PC-3 (cell line): Measurements from ENCODE around the gene MLANA. TPM values are rescaled to one million over a fixed set of nuclear protein-coding genes. Genes with fewer than 3 reads are reported as not detected.

Experiments
- ATAC-seq: fragments of 200-7000 bp; cut with Tn5 transposase; 2 replicates; pipeline ENCODE4 v1.9.1; 2020; ENCODE audit warnings: mild to moderate bottlenecking, moderate library complexity
- BruUV-seq: library from RNA; stranded (reverse); fragments of 400-500 nt; replicated peaks from 2 replicates; lab custom pipeline; 2021; lab: Mats Ljungman, UMichigan
- CTCF ChIA-PET: fragments of 300-600 bp; sonication (Branson Sonifier 250); formaldehyde crosslinking; loops from one replicate; lab custom pipeline; 2022; ENCODE audit warnings: antibody characterized with exemption; lab: Charles Lee
- POLR2A ChIA-PET: fragments of 300-600 bp; sonication (Branson Sonifier 250); formaldehyde crosslinking; loops from one replicate; lab custom pipeline; 2022; ENCODE audit warnings: antibody characterized with exemption; ENCODE audit not compliant: unreplicated experiment; lab: Charles Lee
- DNase-seq: peaks from one replicate; pipeline ENCODE4 v3.0.0-alpha.2; 2015
- H2AFZ ChIP-seq: fragments of 300-600 bp; sonication (generic); 2 replicates; pipeline ENCODE4 v1.6.0; 2016; ENCODE audit warnings: antibody characterized with exemption, low read length
- H3F3A ChIP-seq: fragments of 300-600 bp; sonication (generic); one replicate; pipeline ENCODE4 v1.6.0; 2017; ENCODE audit warnings: antibody characterized with exemption, low read length, control low read depth, mild to moderate bottlenecking; ENCODE audit not compliant: unreplicated experiment
- H3K27ac ChIP-seq: fragments of 300-600 bp; sonication (generic); 2 replicates; pipeline ENCODE4 v1.5.1; 2016; ENCODE audit warnings: mild to moderate bottlenecking, low read length
- H3K27me3 ChIP-seq: fragments of 300-600 bp; sonication (generic); 2 replicates; pipeline ENCODE4 v1.6.1; 2016; ENCODE audit warnings: low read length, mixed read lengths
- H3K36me3 ChIP-seq: fragments of 300-600 bp; sonication (generic); 2 replicates; pipeline ENCODE4 v1.6.1; 2016; ENCODE audit warnings: low read depth, mixed run types, low read length, mixed read lengths
- H3K4me1 ChIP-seq: fragments of 300-600 bp; sonication (generic); 2 replicates; pipeline ENCODE4 v1.5.1; 2016; ENCODE audit warnings: low read length; ENCODE audit not compliant: insufficient read depth
- H3K4me2 ChIP-seq: fragments of 300-600 bp; sonication (generic); 2 replicates; pipeline ENCODE4 v1.6.0; 2016; ENCODE audit warnings: low read length
- H3K4me3 ChIP-seq: fragments of 300-600 bp; sonication (generic); 2 replicates; pipeline ENCODE4 v1.5.1; 2016; ENCODE audit warnings: mild to moderate bottlenecking, low read length, mixed read lengths
- H3K79me2 ChIP-seq: fragments of 300-600 bp; sonication (generic); 2 replicates; pipeline ENCODE4 v1.6.1; 2017; ENCODE audit warnings: low read length, mixed read lengths
- H3K9ac ChIP-seq: fragments of 300-600 bp; sonication (generic); 2 replicates; pipeline ENCODE4 v1.6.0; 2016; ENCODE audit warnings: mild to moderate bottlenecking, low read length
- H3K9me2 ChIP-seq: fragments of 300-600 bp; sonication (generic); replicated peaks from 2 replicates; pipeline ENCODE4 v1.6.1; 2016; ENCODE audit warnings: mixed run types, low read length, mixed read lengths
- H3K9me3 ChIP-seq: fragments of 300-600 bp; sonication (generic); 2 replicates; pipeline ENCODE4 v1.6.1; 2016; ENCODE audit warnings: low read length, mixed read lengths
- H4K20me1 ChIP-seq: fragments of 300-600 bp; sonication (generic); 2 replicates; pipeline ENCODE4 v1.6.1; 2016; ENCODE audit warnings: low read length, mixed read lengths
- EZH2 ChIP-seq: fragments of 300-600 bp; sonication (generic); IDR thresholded peaks from one replicate; pipeline ENCODE4 v1.6.1; 2017; ENCODE audit warnings: antibody characterized with exemption, mild to moderate bottlenecking, low read length; ENCODE audit not compliant: unreplicated experiment
- EZH2phosphoT487 ChIP-seq: fragments of 300-600 bp; sonication (generic); IDR thresholded peaks from 2 replicates; pipeline ENCODE4 v1.6.1; 2018; ENCODE audit warnings: mild to moderate bottlenecking, antibody characterized with exemption, low read length, borderline replicate concordance
- intact Hi-C: fragments of 100-400 bp; cut with micrococcal nuclease; formaldehyde crosslinking; loops from 2 replicates; pipeline ENCODE4 v1.9.0; 2023
- total RNA-seq: library from RNA; depleted of rRNA; stranded (reverse); fragments of >200 nt; gene quantifications from 2 replicates; pipeline ENCODE4 v1.2.3, GENCODE V29; 2014
- TF ChIP-seq, protein P1 (sequence below): fragments of 300-600 bp; sonication (generic); conservative IDR thresholded peaks from 2 replicates; pipeline ENCODE4 v1.5.1; 2017; ENCODE audit warnings: antibody characterized with exemption, low read depth, mild to moderate bottlenecking, low read length

MLANA gene
- total RNA-seq, 1 experiment from 2014 or later: not detected

DNA sequence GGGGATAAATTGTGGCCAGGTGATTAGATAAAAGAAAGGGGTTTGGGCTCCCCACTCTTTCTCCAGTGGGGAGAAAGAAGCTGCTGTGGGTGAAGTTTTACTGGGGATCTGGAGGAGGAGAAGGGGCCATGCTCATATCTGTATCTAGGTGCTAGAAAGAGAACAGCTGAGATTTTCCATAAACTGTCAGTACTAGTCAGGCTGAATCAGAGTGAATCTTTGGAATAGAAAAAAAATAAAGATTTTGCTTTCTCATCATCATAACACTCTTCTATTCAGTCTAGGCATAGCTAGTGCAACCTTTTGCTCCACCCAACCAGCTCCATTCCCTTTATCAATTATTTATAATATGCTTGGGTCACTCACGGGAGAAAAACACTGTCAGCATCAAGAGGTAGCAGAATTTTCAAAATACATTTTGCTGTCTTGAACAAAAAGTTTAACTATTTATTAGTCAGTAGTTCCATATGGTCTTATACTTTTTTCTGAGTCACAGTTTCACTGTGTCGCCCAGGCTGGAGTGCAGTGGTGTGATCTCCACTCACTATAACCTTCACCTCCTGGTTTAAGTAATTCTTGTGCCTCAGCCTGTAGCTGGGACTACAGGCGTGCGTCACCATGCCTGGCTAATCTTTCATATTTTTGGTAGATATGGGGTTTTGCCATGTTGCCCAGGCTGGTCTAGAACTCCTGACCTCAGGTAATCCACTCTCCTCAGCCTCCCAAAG is 36.5 kb upstream of the MLANA start:
- no peaks in the 10 kb centered on the region for H3K9me3 ChIP-seq
- H2AFZ ChIP-seq: no peak overlapping the region
- POLR2A ChIA-PET: no interaction called here
- H3K9me2 ChIP-seq: no peaks in the 10 kb centered on the region
- no peak overlapping the region for H3K4me3 ChIP-seq
- peaks cover 14% of the 10 kb centered on the region for H3K4me1 ChIP-seq
- ATAC-seq (no peak), DNase-seq (no peak)
- H3F3A ChIP-seq: no peaks in the 10 kb centered on the region
- no peak overlapping the region for H3K27ac ChIP-seq
- H3K79me2 ChIP-seq: no peaks in the 10 kb centered on the region
- intact Hi-C loops: no loop called here
- no peak overlapping the region for H3K9ac ChIP-seq
- no peaks in the 10 kb centered on the region for H3K36me3 ChIP-seq
- BruUV-seq: no TSS peak
- CTCF ChIA-PET: no interaction called here
- no peaks in the 10 kb centered on the region for H4K20me1 ChIP-seq
- TF ChIP-seq, protein P1, sequence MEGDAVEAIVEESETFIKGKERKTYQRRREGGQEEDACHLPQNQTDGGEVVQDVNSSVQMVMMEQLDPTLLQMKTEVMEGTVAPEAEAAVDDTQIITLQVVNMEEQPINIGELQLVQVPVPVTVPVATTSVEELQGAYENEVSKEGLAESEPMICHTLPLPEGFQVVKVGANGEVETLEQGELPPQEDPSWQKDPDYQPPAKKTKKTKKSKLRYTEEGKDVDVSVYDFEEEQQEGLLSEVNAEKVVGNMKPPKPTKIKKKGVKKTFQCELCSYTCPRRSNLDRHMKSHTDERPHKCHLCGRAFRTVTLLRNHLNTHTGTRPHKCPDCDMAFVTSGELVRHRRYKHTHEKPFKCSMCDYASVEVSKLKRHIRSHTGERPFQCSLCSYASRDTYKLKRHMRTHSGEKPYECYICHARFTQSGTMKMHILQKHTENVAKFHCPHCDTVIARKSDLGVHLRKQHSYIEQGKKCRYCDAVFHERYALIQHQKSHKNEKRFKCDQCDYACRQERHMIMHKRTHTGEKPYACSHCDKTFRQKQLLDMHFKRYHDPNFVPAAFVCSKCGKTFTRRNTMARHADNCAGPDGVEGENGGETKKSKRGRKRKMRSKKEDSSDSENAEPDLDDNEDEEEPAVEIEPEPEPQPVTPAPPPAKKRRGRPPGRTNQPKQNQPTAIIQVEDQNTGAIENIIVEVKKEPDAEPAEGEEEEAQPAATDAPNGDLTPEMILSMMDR: no peak
- TF ChIP-seq EZH2 (no peak), EZH2phosphoT487 (no peak)
- H3K27me3 ChIP-seq: no peaks in the 10 kb centered on the region
- no peak overlapping the region for H3K4me2 ChIP-seq

GRCh38 chr9:5857928-5858327 is 32.8 kb upstream of the MLANA start:
- no peak overlapping the region for H3K27ac ChIP-seq
- TF ChIP-seq, protein P1: no peak
- no peak for TF ChIP-seq EZH2phosphoT487
- no peak for TF ChIP-seq EZH2
- no peaks in the 10 kb centered on the region for H3K9me2 ChIP-seq
- H4K20me1 ChIP-seq: no peaks in the 10 kb centered on the region
- POLR2A ChIA-PET: no interaction called here
- CTCF ChIA-PET: no interaction called here
- no peaks in the 10 kb centered on the region for H3K4me1 ChIP-seq
- no peaks in the 10 kb centered on the region for H3K79me2 ChIP-seq
- no peak overlapping the region for H3K4me2 ChIP-seq
- no peak overlapping the region for H3K9ac ChIP-seq
- H3K9me3 ChIP-seq: no peaks in the 10 kb centered on the region
- DNase-seq (no peak), ATAC-seq (no peak)
- no peaks in the 10 kb centered on the region for H3F3A ChIP-seq
- H3K36me3 ChIP-seq: no peaks in the 10 kb centered on the region
- H3K4me3 ChIP-seq: no peak overlapping the region
- no peak overlapping the region for H2AFZ ChIP-seq
- intact Hi-C loops: no loop called here
- no TSS peak for BruUV-seq
- no peaks in the 10 kb centered on the region for H3K27me3 ChIP-seq

DNA sequence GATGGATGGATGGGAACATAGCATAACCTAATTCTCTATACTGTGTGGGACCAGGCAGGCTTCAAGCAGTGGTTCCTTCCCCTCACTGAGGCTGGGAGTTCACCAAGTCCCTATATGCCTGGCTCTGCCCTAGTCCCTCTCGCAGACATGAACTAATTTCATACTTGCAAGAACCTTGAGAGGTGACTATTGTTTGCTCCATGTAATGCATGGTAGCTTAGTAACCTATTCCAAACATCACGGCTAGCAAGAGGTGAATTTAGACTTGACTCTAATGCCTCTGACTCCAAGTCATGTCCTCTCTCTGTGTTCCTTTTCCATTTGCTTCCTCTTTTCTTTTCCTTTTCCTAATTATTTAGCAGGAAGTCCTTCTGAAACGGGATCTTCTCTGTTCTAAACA is 31.9 kb upstream of the MLANA start:
- Histone ChIP-seq H3K4me2 (no peak overlapping the region), H3K9me3 (no peaks in the 10 kb centered on the region), H3K9ac (no peak overlapping the region), H2AFZ (no peak overlapping the region), H4K20me1 (no peaks in the 10 kb centered on the region), H3F3A (no peaks in the 10 kb centered on the region), H3K27ac (no peak overlapping the region), H3K79me2 (no peaks in the 10 kb centered on the region), H3K36me3 (no peaks in the 10 kb centered on the region), H3K4me1 (no peaks in the 10 kb centered on the region), H3K9me2 (no peaks in the 10 kb centered on the region), H3K27me3 (no peaks in the 10 kb centered on the region), H3K4me3 (no peak overlapping the region)
- TF ChIP-seq EZH2 (no peak), EZH2phosphoT487 (no peak)
- TF ChIP-seq, protein P1: no peak
- intact Hi-C loops: no loop called here
- POLR2A ChIA-PET: no interaction called here
- BruUV-seq: no TSS peak
- CTCF ChIA-PET: no interaction called here
- no peak for DNase-seq
- ATAC-seq: no peak
